WTC11 (cell line): ENCODE measurements around the gene BNC2. TPM values are rescaled to one million over a fixed set of nuclear protein-coding genes. Genes with fewer than 3 reads are reported as not detected.
A peak's percentile ranks its signal among the peaks of the same experiment; 100 is the strongest.
"Not testable (repeated sequence)": the region's sequence is repeated elsewhere in the genome, so short reads cannot be mapped to it uniquely, and the experiment has no call there.

Experiments used
- ATAC-seq: fragments of 200-7000 bp; cut with Tn5 transposase; 2 replicates; pipeline ENCODE4 v1.10.0; 2021; ENCODE audit warnings: mild to moderate bottlenecking, moderate library complexity
- CTCF ChIA-PET: fragments of 300-600 bp; sonication (Branson Sonifier 250); formaldehyde crosslinking; loops from one replicate; lab custom pipeline; 2021; ENCODE audit warnings: antibody characterized with exemption; lab: Charles Lee
- POLR2A ChIA-PET: fragments of 350-600 bp; sonication (Branson Sonifier 250); formaldehyde crosslinking; loops from one replicate; lab custom pipeline; 2021; ENCODE audit warnings: antibody characterized with exemption; lab: Charles Lee
- DNase-seq: peaks from one replicate; pipeline ENCODE4 v3.0.0; 2021; ENCODE audit warnings: low spot score
- H3K27ac Mint-ChIP-seq: 2 replicates; pipeline ENCODE4 v1.8.0; 2021; ENCODE audit warnings: mixed read lengths
- H3K27me3 Mint-ChIP-seq: 2 replicates; pipeline ENCODE4 v1.8.0; 2021; ENCODE audit warnings: low read depth, mild to moderate bottlenecking, moderate library complexity, mixed read lengths
- H3K36me3 Mint-ChIP-seq: 2 replicates; pipeline ENCODE4 v1.8.0; 2021; ENCODE audit warnings: mixed read lengths
- H3K4me1 Mint-ChIP-seq: 2 replicates; pipeline ENCODE4 v1.8.0; 2022; ENCODE audit warnings: mixed read lengths
- H3K4me3 Mint-ChIP-seq: 2 replicates; pipeline ENCODE4 v1.8.0; 2021; ENCODE audit warnings: mild to moderate bottlenecking, moderate library complexity, mixed read lengths
- H3K9me3 Mint-ChIP-seq: 2 replicates; pipeline ENCODE4 v1.8.0; 2021; ENCODE audit warnings: mixed read lengths
- ATF1 ChIP-seq: sonication (generic); formaldehyde crosslinking; IDR thresholded peaks from 2 replicates; pipeline ENCODE4 v1.8.1; 2023; ENCODE audit warnings: mild to moderate bottlenecking, moderate library complexity, missing genetic modification reagents
- ERG ChIP-seq: fragments of 250-450 bp; sonication (Bioruptor Pico); IDR thresholded peaks from 2 replicates; pipeline ENCODE4 v1.8.0; 2021; ENCODE audit warnings: mild to moderate bottlenecking
- ETV6 ChIP-seq: sonication (generic); formaldehyde crosslinking; IDR thresholded peaks from 2 replicates; pipeline ENCODE4 v1.8.1; 2022; ENCODE audit warnings: mild to moderate bottlenecking, missing genetic modification reagents
- GTF2I ChIP-seq: fragments of 250-450 bp; sonication (Bioruptor Pico); conservative IDR thresholded peaks from 2 replicates; pipeline ENCODE4 v1.4.0; 2021; ENCODE audit warnings: mild to moderate bottlenecking
- HMGA2 ChIP-seq: fragments of 250-450 bp; sonication (Bioruptor Pico); IDR thresholded peaks from 2 replicates; pipeline ENCODE4 v1.4.0; 2021; ENCODE audit warnings: mild to moderate bottlenecking, moderate library complexity
- JAZF1 ChIP-seq: fragments of 250-450 bp; sonication (Bioruptor Pico); IDR thresholded peaks from 2 replicates; pipeline ENCODE4 v1.9.0; 2021; ENCODE audit warnings: moderate library complexity, mild to moderate bottlenecking, inconsistent platforms
- NR2C2 ChIP-seq: sonication (generic); formaldehyde crosslinking; IDR thresholded peaks from 2 replicates; pipeline ENCODE4 v1.8.0; 2022; ENCODE audit warnings: mild to moderate bottlenecking, missing genetic modification reagents
- PRRX2 ChIP-seq: fragments of 250-450 bp; sonication (Bioruptor Pico); IDR thresholded peaks from 2 replicates; pipeline ENCODE4 v1.8.0; 2021; ENCODE audit warnings: mild to moderate bottlenecking
- RELA ChIP-seq: sonication (generic); formaldehyde crosslinking; IDR thresholded peaks from 2 replicates; pipeline ENCODE4 v1.8.1; 2022; ENCODE audit warnings: missing genetic modification reagents, mild to moderate bottlenecking, borderline replicate concordance
- SMAD3 ChIP-seq: sonication (generic); formaldehyde crosslinking; IDR thresholded peaks from 2 replicates; pipeline ENCODE4 v1.8.0; 2022; ENCODE audit warnings: missing genetic modification reagents, mild to moderate bottlenecking, borderline replicate concordance
- TEAD4 ChIP-seq: sonication (generic); formaldehyde crosslinking; IDR thresholded peaks from 2 replicates; pipeline ENCODE4 v1.8.0; 2022; ENCODE audit warnings: mild to moderate bottlenecking, missing genetic modification reagents
- TP53 ChIP-seq: sonication (generic); formaldehyde crosslinking; IDR thresholded peaks from 2 replicates; pipeline ENCODE4 v1.8.1; 2023; ENCODE audit warnings: mild to moderate bottlenecking, missing genetic modification reagents
- ZMAT4 ChIP-seq: fragments of 250-450 bp; sonication (Bioruptor Pico); IDR thresholded peaks from 2 replicates; pipeline ENCODE4 v1.9.0; 2021; ENCODE audit warnings: mild to moderate bottlenecking
- ZNF263 ChIP-seq: sonication (generic); formaldehyde crosslinking; IDR thresholded peaks from 2 replicates; pipeline ENCODE4 v1.8.1; 2022; ENCODE audit warnings: low read depth, mild to moderate bottlenecking, moderate library complexity, missing genetic modification reagents
- ZNF396 ChIP-seq: fragments of 250-450 bp; sonication (Bioruptor Pico); IDR thresholded peaks from 2 replicates; pipeline ENCODE4 v1.8.0; 2021; ENCODE audit warnings: mild to moderate bottlenecking, moderate library complexity, borderline replicate concordance
- ZNF416 ChIP-seq: fragments of 250-450 bp; sonication (Bioruptor Pico); IDR thresholded peaks from 2 replicates; pipeline ENCODE4 v1.9.0; 2021; ENCODE audit warnings: mild to moderate bottlenecking, inconsistent platforms
- ZNF423 ChIP-seq: fragments of 250-450 bp; sonication (Bioruptor Pico); IDR thresholded peaks from 2 replicates; pipeline ENCODE4 v2.1.2; 2022; ENCODE audit warnings: mild to moderate bottlenecking, moderate library complexity
- ZNF425 ChIP-seq: fragments of 250-450 bp; sonication (Bioruptor Pico); conservative IDR thresholded peaks from 2 replicates; pipeline ENCODE4 v1.9.0; 2021; ENCODE audit warnings: mild to moderate bottlenecking
- ZSCAN18 ChIP-seq: fragments of 250-450 bp; sonication (Bioruptor Pico); IDR thresholded peaks from 2 replicates; pipeline ENCODE4 v2.1.2; 2022; ENCODE audit warnings: mild to moderate bottlenecking, moderate library complexity
- total RNA-seq: library from RNA; stranded (reverse); gene quantifications from 3 replicates; pipeline ENCODE4 v1.2.3, GENCODE V29; 2021
- TF ChIP-seq, protein P1 (sequence below): fragments of 250-450 bp; sonication (Bioruptor Pico); IDR thresholded peaks from 2 replicates; pipeline ENCODE4 v1.9.0; 2021; ENCODE audit warnings: mild to moderate bottlenecking, borderline replicate concordance
- TF ChIP-seq, protein P2 (sequence below): sonication (generic); formaldehyde crosslinking; IDR thresholded peaks from 2 replicates; pipeline ENCODE4 v1.8.1; 2023; ENCODE audit warnings: mild to moderate bottlenecking, missing genetic modification reagents
- TF ChIP-seq, protein P3 (sequence below): sonication (generic); formaldehyde crosslinking; IDR thresholded peaks from 2 replicates; pipeline ENCODE4 v1.8.1; 2023; ENCODE audit warnings: mild to moderate bottlenecking, missing genetic modification reagents, moderate library complexity
- TF ChIP-seq, protein P4 (sequence below): sonication (generic); formaldehyde crosslinking; IDR thresholded peaks from 2 replicates; pipeline ENCODE4 v1.8.0; 2022; ENCODE audit warnings: mild to moderate bottlenecking, missing genetic modification reagents

Gene BNC2
- total RNA-seq, 1 experiment from 2014 or later = 33.3 TPM

DNA sequence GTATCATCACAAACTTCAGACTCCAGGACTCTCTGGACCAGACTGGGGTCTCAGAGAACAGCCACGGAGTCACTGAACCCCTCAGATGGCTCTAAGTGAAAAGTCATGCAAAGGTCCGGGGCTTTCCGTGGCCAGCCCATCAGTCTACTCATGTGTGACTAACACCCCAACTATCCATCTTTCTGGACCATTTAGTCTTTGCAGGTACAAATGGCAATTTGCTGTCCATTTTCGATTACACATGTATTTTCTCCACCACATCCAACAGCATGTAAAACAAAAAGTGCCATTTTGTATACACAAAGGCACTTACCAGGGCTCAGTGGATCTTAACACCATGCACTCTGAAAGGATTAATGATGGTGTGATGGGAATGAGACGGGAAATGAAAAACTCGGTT lies 387.7 kb downstream of the BNC2 start (continued):
- TF ChIP-seq, protein P1, sequence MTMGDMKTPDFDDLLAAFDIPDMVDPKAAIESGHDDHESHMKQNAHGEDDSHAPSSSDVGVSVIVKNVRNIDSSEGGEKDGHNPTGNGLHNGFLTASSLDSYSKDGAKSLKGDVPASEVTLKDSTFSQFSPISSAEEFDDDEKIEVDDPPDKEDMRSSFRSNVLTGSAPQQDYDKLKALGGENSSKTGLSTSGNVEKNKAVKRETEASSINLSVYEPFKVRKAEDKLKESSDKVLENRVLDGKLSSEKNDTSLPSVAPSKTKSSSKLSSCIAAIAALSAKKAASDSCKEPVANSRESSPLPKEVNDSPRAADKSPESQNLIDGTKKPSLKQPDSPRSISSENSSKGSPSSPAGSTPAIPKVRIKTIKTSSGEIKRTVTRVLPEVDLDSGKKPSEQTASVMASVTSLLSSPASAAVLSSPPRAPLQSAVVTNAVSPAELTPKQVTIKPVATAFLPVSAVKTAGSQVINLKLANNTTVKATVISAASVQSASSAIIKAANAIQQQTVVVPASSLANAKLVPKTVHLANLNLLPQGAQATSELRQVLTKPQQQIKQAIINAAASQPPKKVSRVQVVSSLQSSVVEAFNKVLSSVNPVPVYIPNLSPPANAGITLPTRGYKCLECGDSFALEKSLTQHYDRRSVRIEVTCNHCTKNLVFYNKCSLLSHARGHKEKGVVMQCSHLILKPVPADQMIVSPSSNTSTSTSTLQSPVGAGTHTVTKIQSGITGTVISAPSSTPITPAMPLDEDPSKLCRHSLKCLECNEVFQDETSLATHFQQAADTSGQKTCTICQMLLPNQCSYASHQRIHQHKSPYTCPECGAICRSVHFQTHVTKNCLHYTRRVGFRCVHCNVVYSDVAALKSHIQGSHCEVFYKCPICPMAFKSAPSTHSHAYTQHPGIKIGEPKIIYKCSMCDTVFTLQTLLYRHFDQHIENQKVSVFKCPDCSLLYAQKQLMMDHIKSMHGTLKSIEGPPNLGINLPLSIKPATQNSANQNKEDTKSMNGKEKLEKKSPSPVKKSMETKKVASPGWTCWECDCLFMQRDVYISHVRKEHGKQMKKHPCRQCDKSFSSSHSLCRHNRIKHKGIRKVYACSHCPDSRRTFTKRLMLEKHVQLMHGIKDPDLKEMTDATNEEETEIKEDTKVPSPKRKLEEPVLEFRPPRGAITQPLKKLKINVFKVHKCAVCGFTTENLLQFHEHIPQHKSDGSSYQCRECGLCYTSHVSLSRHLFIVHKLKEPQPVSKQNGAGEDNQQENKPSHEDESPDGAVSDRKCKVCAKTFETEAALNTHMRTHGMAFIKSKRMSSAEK (CRISPR knock-in tag) = no peak
- no peak for TF ChIP-seq ZNF263 (CRISPR knock-in tag)
- no peak for TF ChIP-seq ZMAT4 (CRISPR knock-in tag)
- TF ChIP-seq ATF1 (CRISPR knock-in tag) = no peak

DNA sequence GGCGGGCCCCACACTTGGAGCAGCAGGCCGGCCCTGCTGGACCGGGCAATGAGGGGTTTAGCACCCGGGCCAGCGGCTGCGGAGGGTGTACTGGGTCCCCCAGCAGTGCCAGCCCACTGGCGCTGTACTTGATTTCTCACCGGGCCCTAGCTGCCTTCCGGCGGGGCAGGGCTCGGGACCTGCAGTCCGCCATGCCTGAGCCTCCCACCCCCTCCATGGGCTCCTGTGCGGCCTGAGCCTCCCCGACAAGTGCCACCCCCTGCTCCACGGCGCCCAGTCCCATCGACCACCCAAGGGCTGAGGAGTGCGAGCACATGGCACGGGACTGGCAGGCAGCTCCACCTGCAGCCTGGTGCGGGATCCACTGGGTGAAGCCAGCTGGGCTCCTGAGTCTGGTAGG lies 389.9 kb downstream of the BNC2 start:
- POLR2A ChIA-PET, H3K36me3 Mint-ChIP-seq, H3K9me3 Mint-ChIP-seq, H3K27ac Mint-ChIP-seq, DNase-seq, H3K27me3 Mint-ChIP-seq, CTCF ChIA-PET, ATAC-seq, H3K4me3 Mint-ChIP-seq: not testable (repeated sequence)
- H3K4me1 Mint-ChIP-seq = peaks cover 40% of the 10 kb centered on the region

GRCh38 chr9:16475996-16476395 lies 394.5 kb downstream of the BNC2 start:
- ChIA-PET CTCF (no interaction called here), POLR2A (no interaction called here)
- Mint-ChIP-seq H3K9me3 (peaks cover 28% of the 10 kb centered on the region), H3K4me3 (no peak overlapping the region), H3K27ac (0 out of 2 replicates have a peak overlapping the region, but pooled peaks have one; percentile 17), H3K4me1 (peaks cover 35% of the 10 kb centered on the region), H3K36me3 (peaks cover 23% of the 10 kb centered on the region), H3K27me3 (no peaks in the 10 kb centered on the region)
- DNase-seq = no peak
- ATAC-seq = no peak
- TF ChIP-seq, protein P2, sequence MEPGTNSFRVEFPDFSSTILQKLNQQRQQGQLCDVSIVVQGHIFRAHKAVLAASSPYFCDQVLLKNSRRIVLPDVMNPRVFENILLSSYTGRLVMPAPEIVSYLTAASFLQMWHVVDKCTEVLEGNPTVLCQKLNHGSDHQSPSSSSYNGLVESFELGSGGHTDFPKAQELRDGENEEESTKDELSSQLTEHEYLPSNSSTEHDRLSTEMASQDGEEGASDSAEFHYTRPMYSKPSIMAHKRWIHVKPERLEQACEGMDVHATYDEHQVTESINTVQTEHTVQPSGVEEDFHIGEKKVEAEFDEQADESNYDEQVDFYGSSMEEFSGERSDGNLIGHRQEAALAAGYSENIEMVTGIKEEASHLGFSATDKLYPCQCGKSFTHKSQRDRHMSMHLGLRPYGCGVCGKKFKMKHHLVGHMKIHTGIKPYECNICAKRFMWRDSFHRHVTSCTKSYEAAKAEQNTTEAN (CRISPR knock-in tag) = no peak
- no peak for TF ChIP-seq ZNF425
- no peak for TF ChIP-seq ZSCAN18 (CRISPR knock-in tag)
- TF ChIP-seq ERG (CRISPR knock-in tag) = no peak
- no peak for TF ChIP-seq PRRX2 (CRISPR knock-in tag)
- TF ChIP-seq, protein P3, sequence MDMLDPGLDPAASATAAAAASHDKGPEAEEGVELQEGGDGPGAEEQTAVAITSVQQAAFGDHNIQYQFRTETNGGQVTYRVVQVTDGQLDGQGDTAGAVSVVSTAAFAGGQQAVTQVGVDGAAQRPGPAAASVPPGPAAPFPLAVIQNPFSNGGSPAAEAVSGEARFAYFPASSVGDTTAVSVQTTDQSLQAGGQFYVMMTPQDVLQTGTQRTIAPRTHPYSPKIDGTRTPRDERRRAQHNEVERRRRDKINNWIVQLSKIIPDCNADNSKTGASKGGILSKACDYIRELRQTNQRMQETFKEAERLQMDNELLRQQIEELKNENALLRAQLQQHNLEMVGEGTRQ (CRISPR knock-in tag) = no peak
- no peak for TF ChIP-seq HMGA2 (CRISPR knock-in tag)
- no peak for TF ChIP-seq GTF2I (CRISPR knock-in tag)
- TF ChIP-seq ZNF423 (CRISPR knock-in tag) = no peak
- no peak for TF ChIP-seq RELA (CRISPR knock-in tag)
- no peak for TF ChIP-seq TP53 (CRISPR knock-in tag)
- TF ChIP-seq ETV6 (CRISPR knock-in tag) = no peak
- TF ChIP-seq, protein P4, sequence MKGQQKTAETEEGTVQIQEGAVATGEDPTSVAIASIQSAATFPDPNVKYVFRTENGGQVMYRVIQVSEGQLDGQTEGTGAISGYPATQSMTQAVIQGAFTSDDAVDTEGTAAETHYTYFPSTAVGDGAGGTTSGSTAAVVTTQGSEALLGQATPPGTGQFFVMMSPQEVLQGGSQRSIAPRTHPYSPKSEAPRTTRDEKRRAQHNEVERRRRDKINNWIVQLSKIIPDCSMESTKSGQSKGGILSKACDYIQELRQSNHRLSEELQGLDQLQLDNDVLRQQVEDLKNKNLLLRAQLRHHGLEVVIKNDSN (CRISPR knock-in tag) = no peak
- TF ChIP-seq ZNF396 (CRISPR knock-in tag) = no peak
- no peak for TF ChIP-seq ZNF416
- TF ChIP-seq JAZF1 = no peak
- TF ChIP-seq SMAD3 = no peak
- no peak for TF ChIP-seq TEAD4 (CRISPR knock-in tag)
- TF ChIP-seq NR2C2 (CRISPR knock-in tag) = no peak
